HepG2 (cell line): ENCODE data around the gene EGLN1. TPM values are rescaled to one million over a fixed set of nuclear protein-coding genes. Genes with fewer than 3 reads are reported as not detected.
"Not testable (repeated sequence)": the region's sequence is repeated elsewhere in the genome, so short reads cannot be mapped to it uniquely, and the experiment has no call there.

ENCODE experiments used
- ATAC-seq: fragments of 200-7000 bp; cut with Tn5 transposase; 3 replicates; pipeline ENCODE4 v1.9.1; 2020; ENCODE audit warnings: mild to moderate bottlenecking, moderate library complexity
- BruUV-seq: library from RNA; stranded (reverse); fragments of 400-500 nt; replicated peaks from 2 replicates; lab custom pipeline; 2021; lab: Mats Ljungman, UMichigan
- CTCF ChIA-PET: fragments of 300-600 bp; formaldehyde crosslinking; extraction: SDS; loops from one replicate; lab custom pipeline; 2021; ENCODE audit warnings: low total read pairs, inconsistent platforms, low intra/inter-chr PET ratio; lab: Yijun Ruan, JAX
- POLR2A ChIA-PET: fragments of 350-600 bp; sonication (Branson Sonifier 250); formaldehyde crosslinking; loops from one replicate; lab custom pipeline; 2020; ENCODE audit warnings: antibody characterized with exemption, inconsistent platforms; lab: Yijun Ruan, JAX
- DNase-seq: peaks from one replicate; pipeline ENCODE4 v3.0.0-alpha.2; 2015; ENCODE audit warnings: low spot score
- FAIRE-seq: peaks from 3 replicates; lab custom pipeline; 2011; peaks lifted over from hg19 to GRCh38; lab: Jason Lieb, UNC
- H2AFZ ChIP-seq: one replicate; pipeline ENCODE4 v1.6.1; 2011; ENCODE audit warnings: low read length, inconsistent platforms
- H3K27ac ChIP-seq: fragments of 300-600 bp; 3 replicates; pipeline ENCODE4 v1.8.0; 2011; ENCODE audit warnings: mixed run types, mild to moderate bottlenecking, mixed read lengths, low read length, inconsistent platforms; ENCODE audit not compliant: insufficient read depth; ENCODE audit errors: extremely low read length
- H3K27me3 ChIP-seq, 2 experiments: fragments of 200-600 bp in 1 of 2; 2 replicates in 1 of 2; 3 replicates in 1 of 2; pipeline versions ENCODE4 v1.6.0 to v1.8.0; 2011; ENCODE audit warnings: low read length in 2 of 2, mild to moderate bottlenecking in 2 of 2, moderate library complexity in 2 of 2, inconsistent platforms in 1 of 2; ENCODE audit not compliant: insufficient read depth in 2 of 2, control insufficient read depth in 1 of 2
- H3K36me3 ChIP-seq, 2 experiments: fragments of 200-600 bp in 1 of 2; replicated peaks in 1 of 2; 2 replicates in 1 of 2; 3 replicates in 1 of 2; pipeline versions ENCODE4 v1.5.1 to v1.8.0; 2011; ENCODE audit warnings: low read length in 2 of 2, inconsistent platforms in 1 of 2; ENCODE audit not compliant: insufficient read depth in 2 of 2, control insufficient read depth in 1 of 2
- H3K4me1 ChIP-seq: 2 replicates; pipeline ENCODE4 v1.5.1; 2012; ENCODE audit warnings: low read length, inconsistent platforms; ENCODE audit not compliant: insufficient read depth
- H3K4me2 ChIP-seq: 2 replicates; pipeline ENCODE4 v1.6.0; 2011; ENCODE audit warnings: low read depth, low read length, inconsistent platforms
- H3K4me3 ChIP-seq, 3 experiments: fragments of 200-600 bp in 1 of 3; sonication (generic), shearing (Covaris generic) in 1 of 3; replicated peaks in 1 of 3; 2 replicates each; pipeline ENCODE4 v1.5.1; 2011 to 2016; ENCODE audit warnings: low read length in 3 of 3, inconsistent platforms in 2 of 3, low read depth in 2 of 3, mild to moderate bottlenecking in 2 of 3, control low read depth in 1 of 3, mixed read lengths in 1 of 3; ENCODE audit not compliant: insufficient read depth in 1 of 3
- H3K79me2 ChIP-seq: one replicate; pipeline ENCODE4 v1.6.1; 2011; ENCODE audit warnings: low read length, inconsistent platforms; ENCODE audit not compliant: insufficient read depth
- H3K9ac ChIP-seq: 2 replicates; pipeline ENCODE4 v1.6.0; 2011; ENCODE audit warnings: mild to moderate bottlenecking, low read depth, low read length, inconsistent platforms; ENCODE audit not compliant: insufficient read depth
- H3K9me3 ChIP-seq: 2 replicates; pipeline ENCODE4 v1.5.1; 2012; ENCODE audit warnings: mild to moderate bottlenecking, low read length
- H4K20me1 ChIP-seq: 2 replicates; pipeline ENCODE4 v1.6.0; 2011; ENCODE audit warnings: inconsistent platforms, mild to moderate bottlenecking, low read length, moderate library complexity; ENCODE audit not compliant: insufficient read depth
- AGO1 ChIP-seq: fragments of 200-400 bp; formaldehyde crosslinking; IDR thresholded peaks from 2 replicates; pipeline ENCODE4 v1.6.1; 2017; ENCODE audit warnings: mild to moderate bottlenecking, low read depth, low read length, moderate library complexity; ENCODE audit not compliant: poor library complexity, severe bottlenecking
- FOXA3 ChIP-seq: IDR thresholded peaks from 2 replicates; pipeline ENCODE4 v1.6.1; 2016; ENCODE audit warnings: missing genetic modification reagents, missing compliant biosample characterization
- MBNL3 ChIP-seq: fragments of 250-450 bp; sonication (Bioruptor Pico); conservative IDR thresholded peaks from 2 replicates; pipeline ENCODE4 v1.8.0; 2022; ENCODE audit warnings: mild to moderate bottlenecking, inconsistent platforms
- NCOA5 ChIP-seq: sonication (generic); formaldehyde crosslinking; IDR thresholded peaks from 2 replicates; pipeline ENCODE4 v1.4.0; 2020; ENCODE audit warnings: missing genetic modification reagents
- THAP11 ChIP-seq: IDR thresholded peaks from 2 replicates; pipeline ENCODE4 v1.6.1; 2016; ENCODE audit warnings: missing biosample characterization, missing genetic modification reagents
- ZNF44 ChIP-seq: sonication (generic); formaldehyde crosslinking; IDR thresholded peaks from 2 replicates; pipeline ENCODE4 v1.5.1; 2020; ENCODE audit warnings: mild to moderate bottlenecking, missing genetic modification reagents
- ZNF780A ChIP-seq: sonication (generic); formaldehyde crosslinking; IDR thresholded peaks from 2 replicates; pipeline ENCODE4 v1.8.0; 2022; ENCODE audit warnings: mild to moderate bottlenecking, missing genetic modification reagents, moderate library complexity
- WGBS: methylation state at CpG from one replicate; pipeline ENCODE4 v1.1.6; 2017; ENCODE audit warnings: low lambda C conversion rate; 5-methylcytosine and 5-hydroxymethylcytosine counted together
- in situ Hi-C: cut with HindIII; loops from 2 replicates; pipeline ENCODE4 v1.10.0; 2017; ENCODE audit warnings: low pct_unique_long_range_greater_than_20kb; ENCODE audit not compliant: extremely low pct_ligation_motif_present
- intact Hi-C: fragments of 100-400 bp; cut with micrococcal nuclease; formaldehyde crosslinking; loops from one replicate; pipeline ENCODE4 v1.10.0; 2022; ENCODE audit not compliant: unreplicated experiment
- polyA plus RNA-seq, 8 experiments: library from polyadenylated mRNA; depleted of rRNA in 3 of 8; stranded (reverse) in 7 of 8; unstranded in 1 of 8; fragments of >200 nt; fragmentation: Illumina TruSeq in 4 of 8; extraction: Trizol in 4 of 8; gene quantifications; 2 replicates each; pipeline versions ENCODE4 v1.2.1 to v1.2.3, GENCODE V29; 2011 to 2016; ENCODE audit warnings: low read depth in 4 of 8, missing spikeins in 1 of 8, mixed read lengths in 1 of 8; ENCODE audit not compliant: insufficient read depth in 1 of 8
- total RNA-seq, 5 experiments: library from RNA; depleted of rRNA; stranded (reverse); fragments of >200 nt; fragmentation: Illumina TruSeq; extraction: Trizol; gene quantifications; 2 replicates each; pipeline ENCODE4 v1.2.3, GENCODE V29; 2016; ENCODE audit warnings: low read depth in 1 of 5

EGLN1 gene
- total and polyA plus RNA-seq, 2 of the 13 experiments (the other 11 are each of a cell fraction or from before 2014, with no cell fraction given) = 34.4 to 44.1 TPM

- H3K79me2 ChIP-seq = no peaks in the 10 kb centered on the region
- H3K36me3 ChIP-seq = peaks cover 13 to 43% of the 10 kb centered on the region in 2 experiments
- no peaks in the 10 kb centered on the region for H4K20me1 ChIP-seq
- in situ Hi-C loops (no loop called here), intact Hi-C loops (no loop called here)
- WGBS = 99% methylated on average over 2 of the region's 2 CpGs
- ChIA-PET CTCF (no interaction called here), POLR2A (no interaction called here)
- ATAC-seq (no peak), FAIRE-seq (no peak), DNase-seq (no peak)
- no peak overlapping the region for H3K9ac ChIP-seq
- no peak overlapping the region for H3K27ac ChIP-seq
- TF ChIP-seq ZNF44 (CRISPR knock-in tag) = no peak
- no peak for TF ChIP-seq MBNL3
- no peak for TF ChIP-seq NCOA5 (CRISPR knock-in tag)
- TF ChIP-seq AGO1 = no peak
- no peak for TF ChIP-seq THAP11
- no peak for TF ChIP-seq FOXA3
- no peak for TF ChIP-seq ZNF780A (CRISPR knock-in tag)
- no peak overlapping the region for H2AFZ ChIP-seq
- H3K4me2 ChIP-seq = no peak overlapping the region
- no peaks in the 10 kb centered on the region for H3K4me1 ChIP-seq
- no peak overlapping the region for H3K4me3 ChIP-seq
- no peaks in the 10 kb centered on the region for H3K27me3 ChIP-seq
- BruUV-seq = no TSS peak
- H3K9me3 ChIP-seq = no peaks in the 10 kb centered on the region
Observed at GRCh38 chr1:231351816-231352215, 70.3 kb downstream of the EGLN1 start.

GRCh38 chr1:231348856-231349255 is 73.2 kb downstream of the EGLN1 start:
- intact Hi-C loops, BruUV-seq, CTCF ChIA-PET, POLR2A ChIA-PET, in situ Hi-C loops, H3K4me1 ChIP-seq, H3K9ac ChIP-seq, H4K20me1 ChIP-seq, H3K27ac ChIP-seq, H3K9me3 ChIP-seq, H3K79me2 ChIP-seq, ATAC-seq, H3K4me2 ChIP-seq, FAIRE-seq, DNase-seq, H3K27me3 ChIP-seq, H2AFZ ChIP-seq, H3K4me3 ChIP-seq: not testable (repeated sequence)
- WGBS = 100% methylated on average over 1 of the region's 1 CpG
- peaks cover 14 to 51% of the 10 kb centered on the region in 2 experiments for H3K36me3 ChIP-seq
